Skin epidermis (tissue), 12 donors: ENCODE measurements around the gene MAMDC4.
"Not testable (repeated sequence)": the region's sequence is repeated elsewhere in the genome, so short reads cannot be mapped to it uniquely, and the experiment has no call there.

Experiments used
- H3K27ac ChIP-seq, 21 experiments: fragments of 200-600 bp; sonication (generic) in 11 of 21; one replicate each; pipeline ENCODE4 v1.5.0; 2020; ENCODE audit warnings: mild to moderate bottlenecking in 3 of 21, inconsistent platforms in 2 of 21, moderate library complexity in 2 of 21
- H3K4me3 ChIP-seq, 7 experiments: fragments of 200-600 bp; sonication (generic) in 2 of 7; one replicate each; pipeline ENCODE4 v1.5.0; 2020; ENCODE audit warnings: inconsistent platforms in 2 of 7, mild to moderate bottlenecking in 2 of 7, moderate library complexity in 1 of 7

Gene MAMDC4

DNA sequence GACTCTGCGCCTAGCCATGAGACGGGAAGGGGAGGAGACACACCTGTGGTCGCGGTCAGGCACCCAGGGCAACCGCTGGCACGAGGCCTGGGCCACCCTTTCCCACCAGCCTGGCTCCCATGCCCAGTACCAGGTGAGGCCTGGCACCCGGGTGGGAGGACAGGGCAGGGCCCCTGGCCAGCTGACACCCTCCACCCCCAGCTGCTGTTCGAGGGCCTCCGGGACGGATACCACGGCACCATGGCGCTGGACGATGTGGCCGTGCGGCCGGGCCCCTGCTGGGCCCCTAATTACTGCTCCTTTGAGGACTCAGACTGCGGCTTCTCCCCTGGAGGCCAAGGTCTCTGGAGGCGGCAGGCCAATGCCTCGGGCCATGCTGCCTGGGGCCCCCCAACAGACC is 5.0 kb downstream of the MAMDC4 start:
- Histone ChIP-seq H3K4me3 (no peak overlapping the region), H3K27ac (no peak overlapping the region)

DNA sequence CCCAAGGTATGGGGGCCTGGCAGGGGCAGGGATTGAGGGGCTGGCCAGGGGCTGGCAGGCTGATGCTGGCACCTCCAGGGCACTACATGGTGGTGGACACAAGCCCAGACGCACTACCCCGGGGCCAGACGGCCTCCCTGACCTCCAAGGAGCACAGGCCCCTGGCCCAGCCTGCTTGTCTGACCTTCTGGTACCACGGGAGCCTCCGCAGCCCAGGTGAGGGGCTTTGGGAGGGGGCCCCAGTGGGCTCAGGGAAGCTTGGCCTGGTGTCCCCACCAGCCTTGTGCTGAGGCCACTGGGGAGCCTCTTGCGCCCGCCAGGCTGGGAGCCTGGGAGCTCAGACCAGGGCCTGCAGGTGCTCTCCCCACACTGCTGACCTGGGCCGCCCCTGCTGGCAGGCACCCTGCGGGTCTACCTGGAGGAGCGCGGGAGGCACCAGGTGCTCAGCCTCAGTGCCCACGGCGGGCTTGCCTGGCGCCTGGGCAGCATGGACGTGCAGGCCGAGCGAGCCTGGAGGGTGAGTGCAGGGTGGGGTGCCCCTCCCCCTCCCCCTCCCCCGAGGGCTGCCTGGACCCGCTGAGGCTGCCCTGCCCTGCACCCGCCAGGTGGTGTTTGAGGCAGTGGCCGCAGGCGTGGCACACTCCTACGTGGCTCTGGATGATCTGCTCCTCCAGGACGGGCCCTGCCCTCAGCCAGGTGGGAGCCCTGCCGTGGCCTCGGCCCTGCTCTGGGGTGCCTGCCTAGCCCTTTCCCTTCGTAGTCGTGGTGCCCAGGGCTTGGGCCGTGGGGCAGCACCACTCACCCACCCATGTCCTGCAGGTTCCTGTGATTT is 5.7 kb downstream of the MAMDC4 start:
- Histone ChIP-seq H3K27ac (peak overlapping the region in 5 of 21 experiments; percentile 20 to 63 (median 50)), H3K4me3 (no peak overlapping the region)

DNA sequence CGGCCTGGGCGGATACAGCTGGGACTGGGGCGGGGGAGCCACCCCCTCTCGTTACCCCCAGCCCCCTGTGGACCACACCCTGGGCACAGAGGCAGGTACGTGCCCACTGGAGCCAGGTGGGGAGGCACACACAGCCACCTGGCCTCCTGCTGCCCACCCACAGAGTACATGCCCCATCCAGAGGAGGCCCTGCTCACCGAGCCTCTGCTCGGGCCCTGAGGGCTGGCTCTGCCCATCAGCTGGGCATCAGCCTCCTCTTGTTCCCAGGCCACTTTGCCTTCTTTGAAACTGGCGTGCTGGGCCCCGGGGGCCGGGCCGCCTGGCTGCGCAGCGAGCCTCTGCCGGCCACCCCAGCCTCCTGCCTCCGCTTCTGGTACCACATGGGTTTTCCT is 6.3 kb downstream of the MAMDC4 start:
- peak overlapping the region in 8 of 21 experiments; percentile 20 to 63 (median 48) for H3K27ac ChIP-seq
- H3K4me3 ChIP-seq = no peak overlapping the region

DNA sequence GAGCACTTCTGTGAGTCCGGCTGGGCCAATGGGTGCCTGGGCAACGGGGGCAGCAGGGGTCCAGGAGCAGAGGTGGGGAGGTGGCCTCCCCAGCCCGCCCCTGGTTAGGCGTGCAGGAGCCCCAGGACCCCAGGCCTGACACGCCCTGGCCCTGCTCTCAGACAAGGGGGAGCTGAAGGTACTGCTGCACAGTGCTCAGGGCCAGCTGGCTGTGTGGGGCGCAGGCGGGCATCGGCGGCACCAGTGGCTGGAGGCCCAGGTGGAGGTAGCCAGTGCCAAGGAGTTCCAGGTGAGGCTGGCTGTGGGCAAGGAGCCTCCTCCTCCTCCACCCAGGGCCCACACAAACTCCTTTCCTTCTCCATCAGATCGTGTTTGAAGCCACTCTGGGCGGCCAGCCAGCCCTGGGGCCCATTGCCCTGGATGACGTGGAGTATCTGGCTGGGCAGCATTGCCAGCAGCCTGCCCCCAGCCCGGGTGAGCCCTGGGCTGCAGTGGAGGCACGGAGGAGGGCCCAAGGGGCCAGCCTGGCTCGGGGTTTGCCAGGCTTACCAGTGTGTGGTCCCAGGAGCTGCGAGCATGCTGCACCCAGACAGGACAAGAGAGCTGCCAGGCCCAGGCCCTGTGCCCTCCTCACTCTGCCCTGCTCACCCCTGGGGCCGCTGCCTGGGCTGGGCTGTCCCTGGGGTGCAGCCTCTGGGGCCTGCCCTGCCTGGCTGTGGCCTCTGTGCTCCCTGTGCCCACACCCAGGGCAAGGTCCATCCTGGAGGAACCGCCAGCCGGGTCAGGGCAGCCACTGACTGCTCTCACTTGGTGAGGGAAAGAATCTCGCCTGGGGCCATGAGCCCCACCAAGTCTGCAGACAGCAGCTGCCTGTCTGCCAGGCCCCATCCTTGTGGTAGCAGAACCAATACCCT is 7.0 kb downstream of the MAMDC4 start:
- peak overlapping the region in 11 of 21 experiments; percentile 20 to 63 (median 49) for H3K27ac ChIP-seq
- no peak overlapping the region for H3K4me3 ChIP-seq

DNA sequence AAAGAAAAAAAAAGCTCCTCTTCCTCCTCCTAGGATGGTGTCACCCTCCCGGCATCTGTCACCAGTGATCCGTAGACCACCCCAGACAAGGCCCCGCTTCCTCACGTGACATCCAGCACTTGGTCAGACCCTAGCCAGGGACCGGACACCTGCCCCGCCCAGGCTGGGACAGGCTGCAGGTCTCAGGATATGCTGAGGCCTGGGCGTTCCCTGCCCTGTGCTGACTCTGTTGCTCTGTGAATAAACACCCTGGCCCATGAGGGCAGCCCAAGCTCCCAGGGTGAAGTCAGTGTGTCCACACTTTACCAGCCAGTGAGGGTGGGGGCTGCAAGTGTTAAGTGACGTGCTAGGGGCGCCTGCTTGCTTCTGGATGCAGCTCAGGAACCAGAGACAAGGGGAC is 8.4 kb downstream of the MAMDC4 start:
- no peak overlapping the region for H3K27ac ChIP-seq

DNA sequence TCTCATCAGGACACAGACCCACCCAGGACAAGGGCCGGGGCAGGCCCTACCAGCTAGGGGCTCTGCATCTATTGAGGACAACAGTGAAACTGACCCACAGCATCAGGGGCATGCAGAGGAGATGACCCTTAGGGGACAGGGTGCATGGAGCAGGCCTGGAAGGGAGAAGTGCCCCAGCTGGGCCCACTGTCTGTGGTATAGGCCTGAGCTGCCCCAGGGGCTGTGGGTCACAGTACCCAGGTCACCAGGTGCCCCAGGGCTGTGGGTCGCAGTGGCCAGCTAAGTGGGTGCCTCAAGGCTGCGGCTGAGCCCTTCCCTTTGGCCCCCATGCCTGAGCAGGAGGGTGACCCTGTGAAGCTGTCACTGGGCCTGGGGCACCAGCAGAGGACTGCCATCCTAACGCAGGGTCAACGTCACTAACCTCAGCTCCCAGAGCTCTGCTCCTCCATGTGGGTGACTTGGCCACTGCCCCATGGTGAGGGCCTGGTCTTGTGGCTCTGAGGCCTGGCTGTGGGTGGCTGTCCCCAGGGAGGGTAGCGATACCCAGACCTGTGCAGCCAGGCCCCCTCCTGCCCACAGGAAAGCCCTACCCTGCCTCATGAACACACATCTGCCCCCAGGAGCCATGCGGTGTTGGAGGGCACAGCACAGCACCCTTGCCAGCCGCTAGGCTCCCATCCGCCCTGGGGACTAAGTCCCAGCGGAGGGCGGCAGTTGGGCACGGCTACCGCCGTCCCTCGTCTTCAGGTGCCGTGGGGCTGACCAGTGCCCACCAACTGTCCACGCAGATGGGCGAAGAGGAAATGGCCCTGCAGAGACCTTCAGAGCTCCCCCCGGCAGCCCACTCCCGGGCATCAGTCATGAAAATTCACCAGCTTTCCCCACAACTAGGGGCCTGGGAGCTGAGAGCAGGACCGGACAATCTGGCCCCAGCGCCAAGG is 9.1 kb downstream of the MAMDC4 start:
- H3K27ac ChIP-seq = no peak overlapping the region
- H3K4me3 ChIP-seq = no peak overlapping the region

More for the DNA sequence above, 8.4 kb downstream of the MAMDC4 start:
- no peak overlapping the region for H3K4me3 ChIP-seq

DNA sequence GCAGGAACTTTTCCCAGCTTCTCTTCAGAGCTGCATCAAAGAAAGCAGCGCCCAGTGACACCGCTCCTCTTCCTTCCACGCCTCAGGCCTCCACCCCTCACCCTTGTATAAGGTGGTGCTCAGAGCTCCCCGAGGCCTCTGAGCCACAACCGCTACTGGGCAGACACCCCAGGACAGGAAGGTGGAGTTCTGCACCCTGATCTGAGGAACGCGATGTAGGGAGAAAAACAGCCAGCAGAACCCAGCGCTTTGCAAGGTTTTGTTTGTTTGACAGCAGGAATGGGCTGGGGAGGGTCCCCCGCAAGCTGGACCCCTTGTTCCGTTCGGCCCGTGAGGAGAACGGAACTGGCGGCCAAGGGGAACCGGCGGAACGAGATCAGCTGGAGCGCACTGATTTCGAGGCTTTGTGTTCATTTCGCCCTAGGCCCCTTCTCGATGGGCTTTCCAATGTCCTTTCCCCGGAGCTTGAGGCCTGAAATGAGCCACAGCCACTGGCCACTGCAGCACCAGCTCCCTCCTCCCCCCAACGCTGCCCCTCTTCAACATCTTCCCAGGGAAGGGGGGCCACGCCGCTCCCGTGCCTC is 9.8 kb downstream of the MAMDC4 start:
- Histone ChIP-seq H3K4me3 (no peak overlapping the region), H3K27ac (no peak overlapping the region)

DNA sequence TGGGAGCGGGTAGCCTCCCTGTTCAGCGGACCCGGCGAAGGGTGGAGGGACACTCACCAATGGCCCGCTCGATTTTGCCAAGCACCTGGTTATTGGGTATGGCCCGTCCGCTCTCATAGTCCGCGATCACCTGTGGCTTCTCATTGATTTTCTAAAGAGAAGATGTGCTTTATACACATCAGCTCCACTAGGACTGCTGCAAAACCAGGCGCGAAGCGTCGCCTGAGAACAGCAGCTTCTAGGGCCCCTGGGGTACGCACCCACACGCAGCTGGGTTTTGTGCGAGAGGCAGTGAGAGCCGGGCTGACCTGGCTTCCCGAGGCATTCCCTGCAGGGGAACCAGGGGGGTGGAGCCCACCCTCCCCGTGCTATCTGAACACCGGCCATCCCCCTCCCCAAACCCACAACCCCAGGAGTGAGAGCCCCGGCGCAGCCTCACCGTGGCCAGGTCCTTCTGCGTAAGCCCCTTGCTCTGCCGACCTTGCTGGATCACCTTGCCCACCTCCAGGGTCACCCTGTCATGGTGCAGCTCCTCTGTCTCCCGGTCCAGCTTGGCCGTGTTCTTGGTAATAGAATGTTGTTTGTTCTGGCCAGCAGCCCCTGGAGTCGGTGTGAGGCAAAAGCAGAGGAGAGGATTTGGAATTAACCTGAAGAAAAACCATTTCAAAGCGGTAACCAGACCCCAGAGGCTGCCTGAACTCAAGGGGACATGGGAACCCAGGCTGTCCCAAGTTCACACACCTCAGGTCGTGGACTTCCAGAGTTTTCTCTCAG is 10.9 kb downstream of the MAMDC4 start:
- Histone ChIP-seq H3K4me3 (no peak overlapping the region), H3K27ac (no peak overlapping the region)

DNA sequence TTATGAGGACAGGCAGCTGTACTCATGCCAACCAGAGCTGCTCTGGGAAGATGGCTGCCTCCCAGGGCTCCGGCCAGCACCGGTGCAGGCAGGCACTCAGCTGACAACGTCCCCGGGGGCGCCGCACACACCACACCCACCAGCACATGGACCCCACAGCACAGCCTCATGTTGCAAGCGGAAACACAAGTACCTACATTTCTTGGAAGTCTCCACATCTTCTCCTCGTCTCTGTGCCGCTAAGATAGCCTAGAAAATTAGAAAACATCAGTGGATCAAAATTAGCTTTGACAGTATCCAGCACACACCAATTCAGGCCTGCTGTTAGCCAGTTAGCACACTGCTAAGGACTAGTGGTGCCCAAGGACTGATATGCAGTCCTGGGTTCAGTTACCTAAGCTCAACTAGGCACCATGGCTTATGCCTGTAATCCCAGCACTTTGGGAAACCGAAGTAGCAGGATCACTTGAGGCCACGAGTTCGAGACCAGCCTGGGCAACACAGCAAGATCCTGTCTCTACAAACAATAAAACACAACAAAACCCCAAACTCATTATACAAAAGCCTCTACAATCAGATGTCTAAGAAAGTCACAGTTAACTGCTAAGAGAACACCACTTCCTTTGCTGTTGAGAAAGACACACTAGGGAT is 11.6 kb downstream of the MAMDC4 start:
- no peak overlapping the region for H3K4me3 ChIP-seq
- H3K27ac ChIP-seq = no peak overlapping the region

DNA sequence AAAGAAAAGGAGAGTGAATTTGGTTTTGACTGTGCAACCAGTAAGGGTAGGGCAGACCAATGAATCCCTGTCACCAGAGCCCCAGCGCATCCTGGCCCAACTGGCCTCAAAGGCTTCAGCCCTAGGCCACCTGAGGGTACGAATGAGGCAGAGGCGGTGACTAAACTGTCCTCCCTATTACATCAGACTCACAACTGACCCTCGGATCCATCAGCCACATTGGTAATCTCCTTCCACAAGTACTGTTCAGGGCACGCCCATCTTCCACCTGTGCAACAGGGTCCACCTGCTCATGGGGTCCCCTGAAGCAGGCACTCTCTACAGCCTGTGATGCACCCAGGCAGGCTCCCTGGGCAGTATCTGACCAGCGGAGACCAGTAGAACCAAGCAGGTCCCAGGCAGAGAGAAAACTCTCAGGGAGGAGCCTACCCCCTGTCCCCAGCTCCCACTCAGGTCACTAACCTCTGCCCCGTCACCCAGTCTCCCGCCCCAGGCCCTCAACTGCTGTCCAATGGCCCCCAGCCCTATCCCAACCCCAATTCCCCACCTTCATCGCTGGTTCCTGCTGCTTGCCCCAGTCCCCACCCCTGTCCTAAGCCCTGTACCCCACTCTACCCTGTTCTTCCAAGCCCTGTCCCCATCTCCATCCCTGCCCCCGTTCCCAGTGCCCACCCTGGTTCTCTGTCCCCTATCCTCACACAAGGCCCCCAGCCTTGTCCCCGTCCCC is 13.1 kb downstream of the MAMDC4 start:
- Histone ChIP-seq H3K27ac (peak overlapping the region in 19 of 21 experiments; percentile 87 to 99 (median 96)), H3K4me3 (peak overlapping the region; percentile 82 to 97 (median 90))

DNA sequence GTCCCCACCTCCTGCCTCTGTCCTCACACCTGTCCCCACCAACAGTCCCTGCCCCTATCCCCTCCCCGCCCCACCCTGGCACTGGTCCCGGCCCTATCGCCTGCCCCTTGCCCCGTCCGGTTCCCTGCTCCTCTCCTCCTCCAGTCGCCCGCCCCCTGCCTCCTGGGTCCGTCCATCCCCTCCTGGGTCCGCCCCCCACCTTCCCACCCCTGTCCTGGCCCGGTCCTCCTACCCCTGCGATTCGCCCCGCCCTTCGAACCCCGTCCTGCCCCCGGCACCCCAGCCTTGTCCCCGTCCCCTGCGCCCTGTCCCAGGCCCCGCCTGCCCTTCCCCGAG is 13.6 kb downstream of the MAMDC4 start:
- Histone ChIP-seq H3K27ac (peak overlapping the region; percentile 60 to 99 (median 96)), H3K4me3 (peak overlapping the region; percentile 82 to 97 (median 90))

DNA sequence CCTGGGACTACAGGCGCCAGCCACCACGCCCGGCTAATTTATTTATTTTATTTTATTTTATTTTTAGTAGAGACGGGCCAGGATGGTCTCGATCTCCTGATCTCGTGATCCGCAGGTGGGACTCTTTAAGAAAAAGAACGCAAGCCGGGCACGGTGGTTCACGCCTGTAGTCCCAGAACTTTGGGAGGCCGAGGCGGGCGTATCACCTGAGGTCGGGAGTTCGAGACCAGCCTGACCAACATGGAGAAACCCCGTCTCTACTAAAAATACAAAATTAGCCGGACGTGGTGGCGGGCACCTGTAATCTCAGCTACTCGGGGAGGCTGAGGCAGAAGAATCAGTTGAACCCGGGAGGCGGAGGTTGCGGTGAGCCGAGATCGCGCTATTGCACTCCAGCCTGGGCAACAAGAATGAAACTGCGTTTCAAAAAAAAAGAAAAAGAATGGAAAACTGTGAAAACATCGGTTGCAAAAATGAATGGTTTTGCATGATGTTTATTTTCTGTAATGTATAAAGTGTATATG is 14.8 kb downstream of the MAMDC4 start:
- H3K4me3 ChIP-seq = peak overlapping the region; percentile 82 to 97 (median 90)
- peak overlapping the region in 19 of 21 experiments; percentile 11 to 99 (median 96) for H3K27ac ChIP-seq

DNA sequence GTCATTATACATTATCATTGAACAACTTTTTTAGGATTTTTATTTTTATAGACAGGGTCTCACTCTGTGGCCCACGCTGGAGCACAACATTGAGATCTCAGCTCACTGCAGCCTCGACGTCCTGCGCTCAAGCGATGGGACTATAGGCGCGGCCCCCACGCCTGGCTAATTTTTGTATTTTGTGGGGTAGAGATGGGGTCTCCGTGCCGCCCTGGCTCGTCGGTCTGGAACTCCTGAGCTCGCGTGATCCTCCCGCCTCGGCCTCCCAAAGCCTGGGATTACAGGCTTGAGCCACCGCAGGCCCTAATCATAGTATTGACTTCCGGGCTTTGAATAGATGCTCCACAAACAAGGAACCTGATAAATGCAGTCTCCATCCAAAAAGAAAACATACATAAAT is 15.3 kb downstream of the MAMDC4 start:
- no peak overlapping the region for H3K27ac ChIP-seq
- no peak overlapping the region for H3K4me3 ChIP-seq

DNA sequence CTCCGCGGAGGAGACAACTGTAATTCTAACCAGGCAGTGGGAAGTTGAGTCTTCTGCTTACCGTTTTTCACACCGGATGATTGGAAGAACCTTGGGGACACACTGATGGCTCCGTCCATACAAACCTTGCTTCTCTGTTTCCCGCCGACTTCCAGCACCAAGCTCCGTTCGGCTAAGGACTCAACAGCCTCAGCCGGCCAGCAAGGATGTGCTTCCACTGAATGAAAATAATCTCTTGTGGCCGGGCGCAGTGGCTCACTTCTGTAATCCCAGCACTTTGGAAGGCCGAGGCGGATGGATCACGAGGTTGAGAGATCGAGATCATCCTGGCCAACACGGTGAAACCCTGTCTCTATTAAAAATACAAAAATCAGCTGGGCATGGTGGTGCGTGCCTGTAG is 15.8 kb downstream of the MAMDC4 start:
- no peak overlapping the region for H3K27ac ChIP-seq
- no peak overlapping the region for H3K4me3 ChIP-seq

DNA sequence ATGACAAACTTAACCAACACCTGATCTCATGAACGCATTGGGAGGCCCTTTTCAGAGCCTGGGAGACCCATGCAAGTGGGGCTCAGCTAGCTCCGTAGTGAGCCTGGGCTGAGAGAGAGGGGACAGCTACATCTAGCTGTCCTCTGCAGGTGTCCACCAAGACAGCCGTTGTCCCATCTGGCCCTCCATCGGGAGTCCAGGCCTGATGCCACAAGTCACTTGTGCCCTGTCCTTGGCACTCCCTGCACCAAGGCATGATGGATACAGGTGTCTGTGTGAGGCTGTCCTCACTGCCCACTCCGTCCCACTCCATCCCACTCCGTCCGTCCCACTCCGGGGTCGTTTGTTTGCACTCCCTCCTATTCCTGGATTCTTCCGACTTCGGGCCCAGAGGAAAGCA is 16.5 kb downstream of the MAMDC4 start:
- no peak overlapping the region for H3K27ac ChIP-seq

DNA sequence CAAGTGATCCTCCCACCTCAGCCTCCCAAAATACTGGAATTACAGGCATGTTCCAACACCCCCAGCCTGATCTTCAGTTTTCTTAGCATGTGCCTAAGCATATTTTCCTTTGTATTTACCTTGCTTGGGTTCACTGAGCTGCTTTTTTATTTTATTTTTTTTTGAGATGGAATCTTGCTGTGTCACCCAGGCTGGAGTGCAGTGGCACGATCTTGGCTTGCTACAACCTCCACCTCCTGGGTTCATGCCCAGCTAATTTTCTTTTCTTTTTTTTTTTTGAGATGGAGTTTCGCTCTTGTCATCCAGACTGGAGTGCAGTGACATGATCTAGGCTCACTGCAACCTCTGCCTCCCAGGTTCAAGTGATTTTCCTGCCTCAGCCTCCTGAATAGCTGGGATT is 17.5 kb downstream of the MAMDC4 start:
- H3K4me3 ChIP-seq, H3K27ac ChIP-seq: not testable (repeated sequence)

More for the DNA sequence above, 16.5 kb downstream of the MAMDC4 start:
- no peak overlapping the region for H3K4me3 ChIP-seq

DNA sequence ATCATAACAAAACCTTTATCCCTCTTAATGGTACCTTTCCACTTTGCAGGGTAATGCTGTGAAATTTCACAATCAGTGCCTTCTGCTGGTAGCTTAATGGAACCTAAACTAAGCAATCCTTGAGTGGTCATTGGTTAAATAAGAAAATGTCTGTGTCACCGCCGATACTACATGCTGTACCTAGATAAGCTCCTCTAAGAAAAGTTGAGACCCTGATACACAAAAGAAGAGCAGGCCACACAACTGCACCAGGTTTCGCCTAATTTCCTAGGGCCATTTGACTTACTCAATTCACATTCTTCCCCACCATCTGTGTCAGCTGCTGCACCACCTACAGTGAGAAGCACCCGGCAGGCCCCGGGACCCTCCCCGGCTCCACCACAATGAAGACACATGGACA is 23.0 kb downstream of the MAMDC4 start:
- Histone ChIP-seq H3K27ac (no peak overlapping the region), H3K4me3 (no peak overlapping the region)
